MM.1S (cell line): ENCODE measurements around the gene C16orf92.

Experiments used
- DNase-seq: peaks from one replicate; pipeline ENCODE4 v3.0.0-alpha.2; 2015
- H2AFZ ChIP-seq: fragments of 300-600 bp; sonication (generic); 2 replicates; pipeline ENCODE4 v1.6.0; 2016; ENCODE audit warnings: antibody characterized with exemption, low read length
- H3F3A ChIP-seq: fragments of 300-600 bp; sonication (generic); 2 replicates; pipeline ENCODE4 v1.6.1; 2016; ENCODE audit warnings: mild to moderate bottlenecking, antibody characterized with exemption, low read length, moderate library complexity, mixed read lengths; ENCODE audit not compliant: insufficient read depth
- H3K27ac ChIP-seq: fragments of 300-600 bp; sonication (generic); 2 replicates; pipeline ENCODE4 v1.5.1; 2016; ENCODE audit warnings: mild to moderate bottlenecking, low read length
- H3K27me3 ChIP-seq: fragments of 300-600 bp; sonication (generic); replicated peaks from 2 replicates; pipeline ENCODE4 v1.6.0; 2016; ENCODE audit warnings: low read length; ENCODE audit not compliant: insufficient read depth
- H3K36me3 ChIP-seq: fragments of 300-600 bp; sonication (generic); replicated peaks from 2 replicates; pipeline ENCODE4 v1.6.1; 2016; ENCODE audit warnings: mild to moderate bottlenecking, low read length, mixed read lengths; ENCODE audit not compliant: insufficient read depth
- H3K4me1 ChIP-seq: fragments of 300-600 bp; sonication (generic); 2 replicates; pipeline ENCODE4 v1.6.1; 2016; ENCODE audit warnings: low read length, mixed read lengths
- H3K4me2 ChIP-seq: fragments of 300-600 bp; sonication (generic); 2 replicates; pipeline ENCODE4 v1.6.0; 2016; ENCODE audit warnings: low read depth, low read length
- H3K4me3 ChIP-seq: fragments of 300-600 bp; sonication (generic); 2 replicates; pipeline ENCODE4 v1.5.1; 2016; ENCODE audit warnings: low read length, mixed read lengths
- H3K79me2 ChIP-seq: fragments of 300-600 bp; sonication (generic); 2 replicates; pipeline ENCODE4 v1.6.1; 2016; ENCODE audit warnings: mixed run types, low read length, mixed read lengths
- H3K9ac ChIP-seq: fragments of 300-600 bp; sonication (generic); 2 replicates; pipeline ENCODE4 v1.6.1; 2016; ENCODE audit warnings: low read length, mixed read lengths
- H3K9me2 ChIP-seq: fragments of 300-600 bp; sonication (generic); replicated peaks from 2 replicates; pipeline ENCODE4 v1.6.1; 2016; ENCODE audit warnings: mild to moderate bottlenecking, low read length, mixed read lengths; ENCODE audit not compliant: insufficient read depth
- H3K9me3 ChIP-seq: fragments of 300-600 bp; sonication (generic); replicated peaks from 2 replicates; pipeline ENCODE4 v1.6.1; 2016; ENCODE audit warnings: mild to moderate bottlenecking, low read length, mixed read lengths; ENCODE audit not compliant: insufficient read depth
- H4K20me1 ChIP-seq: fragments of 300-600 bp; sonication (generic); 2 replicates; pipeline ENCODE4 v1.6.1; 2016; ENCODE audit warnings: mild to moderate bottlenecking, low read length, moderate library complexity, mixed read lengths; ENCODE audit not compliant: insufficient read depth
- EZH2 ChIP-seq: fragments of 300-600 bp; sonication (generic); optimal IDR thresholded peaks from 2 replicates; pipeline ENCODE3; 2017; ENCODE audit warnings: low read depth, mild to moderate bottlenecking, antibody characterized with exemption, low read length, mixed read lengths
- EZH2phosphoT487 ChIP-seq: fragments of 300-600 bp; sonication (generic); IDR thresholded peaks from 2 replicates; pipeline ENCODE4 v1.6.1; 2018; ENCODE audit warnings: antibody characterized with exemption, low read length
- TF ChIP-seq, protein P1 (sequence below): fragments of 300-600 bp; sonication (generic); IDR thresholded peaks from 2 replicates; pipeline ENCODE4 v1.5.1; 2016; ENCODE audit warnings: antibody characterized with exemption, low read length, mixed read lengths

C16orf92 gene

DNA sequence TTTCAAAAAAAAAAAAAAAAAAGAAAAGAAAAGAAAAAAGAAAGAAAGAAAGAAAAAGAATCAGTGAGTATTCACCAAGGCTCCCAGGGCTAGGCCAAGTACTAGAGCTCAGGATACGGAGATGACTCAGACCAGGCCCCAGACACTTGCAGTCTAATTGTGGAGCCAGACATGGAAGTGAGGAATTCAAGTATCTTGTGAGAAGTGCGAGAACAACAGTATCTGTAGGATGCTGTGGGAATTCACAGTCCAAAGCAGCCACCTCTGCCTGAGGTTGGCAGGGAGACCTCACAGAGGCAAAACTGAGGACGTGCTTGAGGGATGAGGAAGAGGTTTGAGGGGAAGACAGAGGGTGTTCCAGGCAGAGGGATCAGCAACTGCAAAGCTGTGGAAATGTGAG is 28.5 kb downstream of the C16orf92 start:
- Histone ChIP-seq H3K4me3 (no peak overlapping the region), H4K20me1 (no peaks in the 10 kb centered on the region), H3K79me2 (peaks cover 6% of the 10 kb centered on the region), H3K36me3 (no peaks in the 10 kb centered on the region), H3K4me2 (no peak overlapping the region), H2AFZ (no peak overlapping the region), H3K9ac (no peak overlapping the region), H3K27ac (no peak overlapping the region), H3K4me1 (peaks cover 6% of the 10 kb centered on the region), H3K27me3 (no peaks in the 10 kb centered on the region), H3K9me2 (no peaks in the 10 kb centered on the region), H3F3A (0 out of 2 replicates have a peak, but pooled peaks cover 3% of the 10 kb centered on the region), H3K9me3 (no peaks in the 10 kb centered on the region)
- TF ChIP-seq EZH2phosphoT487 = no peak
- no peak for DNase-seq

DNA sequence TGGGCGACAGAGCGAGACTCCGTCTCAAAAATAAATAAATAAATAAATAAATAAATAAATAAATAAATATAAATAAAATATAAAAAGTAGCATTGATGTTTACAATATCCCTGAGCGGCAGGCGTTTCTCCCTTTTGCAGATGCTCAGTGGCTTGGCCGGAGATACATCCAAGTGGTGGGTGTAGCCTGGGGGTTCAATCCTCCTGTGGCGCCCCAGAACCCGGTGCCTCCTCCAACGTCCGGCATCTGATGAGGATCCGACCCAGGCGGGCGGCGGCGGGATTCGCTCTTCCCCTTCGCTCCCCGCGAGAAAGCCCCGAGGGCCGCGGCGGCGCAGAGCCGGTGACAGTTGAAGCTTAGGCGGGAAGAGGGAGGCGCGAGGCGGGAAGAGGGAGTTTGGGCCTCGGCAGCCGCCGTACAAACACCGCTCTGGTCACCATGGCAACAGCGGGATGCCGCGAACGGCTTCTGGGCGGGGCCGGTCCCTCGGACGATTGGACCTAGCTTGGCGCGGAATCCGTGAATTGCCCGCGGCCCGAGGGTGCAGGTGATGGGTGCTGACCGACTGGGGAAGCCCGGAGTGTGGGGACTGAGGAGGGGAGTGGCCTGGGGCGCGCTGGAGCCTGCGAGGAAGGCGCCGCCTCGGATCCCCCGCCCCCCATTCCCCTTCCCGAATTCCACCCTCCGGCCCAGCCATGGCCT is 29.8 kb downstream of the C16orf92 start:
- H3K36me3 ChIP-seq = no peaks in the 10 kb centered on the region
- H3K4me3 ChIP-seq = peak overlapping the region; percentile 93
- H3K9me2 ChIP-seq = no peaks in the 10 kb centered on the region
- peak overlapping the region; percentile 94 for H2AFZ ChIP-seq
- 0 out of 2 replicates have a peak, but pooled peaks cover 3% of the 10 kb centered on the region for H3F3A ChIP-seq
- peak overlapping the region; percentile 99 for H3K4me2 ChIP-seq
- peak overlapping the region; percentile 52; the same call in 1 of the 2 replicates for H3K27ac ChIP-seq
- H3K27me3 ChIP-seq = no peaks in the 10 kb centered on the region
- H3K9ac ChIP-seq = peak overlapping the region; percentile 85
- H4K20me1 ChIP-seq = no peaks in the 10 kb centered on the region
- H3K9me3 ChIP-seq = no peaks in the 10 kb centered on the region
- H3K4me1 ChIP-seq = peaks cover 6% of the 10 kb centered on the region
- peaks cover 6% of the 10 kb centered on the region for H3K79me2 ChIP-seq
- peak; percentile 93 for DNase-seq
- TF ChIP-seq EZH2 (no peak), EZH2phosphoT487 (no peak)
- TF ChIP-seq, protein P1, sequence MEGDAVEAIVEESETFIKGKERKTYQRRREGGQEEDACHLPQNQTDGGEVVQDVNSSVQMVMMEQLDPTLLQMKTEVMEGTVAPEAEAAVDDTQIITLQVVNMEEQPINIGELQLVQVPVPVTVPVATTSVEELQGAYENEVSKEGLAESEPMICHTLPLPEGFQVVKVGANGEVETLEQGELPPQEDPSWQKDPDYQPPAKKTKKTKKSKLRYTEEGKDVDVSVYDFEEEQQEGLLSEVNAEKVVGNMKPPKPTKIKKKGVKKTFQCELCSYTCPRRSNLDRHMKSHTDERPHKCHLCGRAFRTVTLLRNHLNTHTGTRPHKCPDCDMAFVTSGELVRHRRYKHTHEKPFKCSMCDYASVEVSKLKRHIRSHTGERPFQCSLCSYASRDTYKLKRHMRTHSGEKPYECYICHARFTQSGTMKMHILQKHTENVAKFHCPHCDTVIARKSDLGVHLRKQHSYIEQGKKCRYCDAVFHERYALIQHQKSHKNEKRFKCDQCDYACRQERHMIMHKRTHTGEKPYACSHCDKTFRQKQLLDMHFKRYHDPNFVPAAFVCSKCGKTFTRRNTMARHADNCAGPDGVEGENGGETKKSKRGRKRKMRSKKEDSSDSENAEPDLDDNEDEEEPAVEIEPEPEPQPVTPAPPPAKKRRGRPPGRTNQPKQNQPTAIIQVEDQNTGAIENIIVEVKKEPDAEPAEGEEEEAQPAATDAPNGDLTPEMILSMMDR = no peak

DNA sequence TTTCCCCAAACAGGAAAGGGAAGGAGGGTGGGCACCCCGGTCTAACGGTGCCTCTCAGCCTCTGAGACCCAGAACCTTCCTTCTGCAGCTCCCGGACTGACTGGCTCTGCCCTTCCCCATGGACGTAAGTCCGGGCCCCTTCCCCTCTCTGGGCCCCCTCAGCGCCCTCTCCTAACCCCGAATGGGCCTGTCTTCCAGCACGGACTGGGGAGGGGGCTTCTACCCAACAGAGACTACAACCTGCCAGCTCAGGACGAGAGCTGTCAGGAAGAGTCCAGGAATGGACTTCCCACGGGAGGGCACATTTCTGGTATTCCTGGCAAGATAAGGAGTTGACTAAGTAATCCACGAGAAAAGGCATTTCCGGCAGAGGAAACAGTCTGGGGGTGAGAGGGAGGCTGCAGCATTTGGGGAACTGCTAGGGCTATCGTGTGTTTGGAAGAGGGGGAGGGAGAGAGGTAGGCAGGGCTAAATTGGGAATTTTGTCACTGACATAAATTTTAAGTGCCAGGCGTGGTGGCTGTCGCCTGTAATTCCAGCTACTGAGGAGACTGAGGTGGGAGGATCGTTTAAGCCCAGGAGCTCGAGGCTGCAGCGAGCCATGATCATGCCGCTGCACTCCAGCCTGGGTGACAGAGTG is 30.5 kb downstream of the C16orf92 start:
- Histone ChIP-seq H2AFZ (peak overlapping the region; percentile 94), H3K27me3 (no peaks in the 10 kb centered on the region), H3K27ac (peak overlapping the region; percentile 28; the same call in 1 of the 2 replicates), H3K79me2 (peaks cover 6% of the 10 kb centered on the region), H3K36me3 (no peaks in the 10 kb centered on the region), H3K9ac (peak overlapping the region; percentile 85), H3F3A (0 out of 2 replicates have a peak, but pooled peaks cover 3% of the 10 kb centered on the region), H3K4me2 (peak overlapping the region; percentile 99), H3K4me1 (peaks cover 6% of the 10 kb centered on the region), H3K4me3 (peak overlapping the region; percentile 93), H4K20me1 (no peaks in the 10 kb centered on the region), H3K9me2 (no peaks in the 10 kb centered on the region), H3K9me3 (no peaks in the 10 kb centered on the region)
- no peak for TF ChIP-seq EZH2phosphoT487
- no peak for TF ChIP-seq EZH2
- TF ChIP-seq, protein P1 = no peak
- no peak for DNase-seq

- no peaks in the 10 kb centered on the region for H4K20me1 ChIP-seq
- peaks cover 6% of the 10 kb centered on the region for H3K79me2 ChIP-seq
- H3K9ac ChIP-seq = no peak overlapping the region
- H3K27me3 ChIP-seq = no peaks in the 10 kb centered on the region
- H2AFZ ChIP-seq = no peak overlapping the region
- no peak for TF ChIP-seq EZH2
- TF ChIP-seq, protein P1 = no peak
- no peak for TF ChIP-seq EZH2phosphoT487
- no peak for DNase-seq
- peaks cover 6% of the 10 kb centered on the region for H3K4me1 ChIP-seq
- 0 out of 2 replicates have a peak, but pooled peaks cover 3% of the 10 kb centered on the region for H3F3A ChIP-seq
- no peak overlapping the region for H3K4me3 ChIP-seq
- H3K27ac ChIP-seq = no peak overlapping the region
- no peaks in the 10 kb centered on the region for H3K9me2 ChIP-seq
- H3K9me3 ChIP-seq = no peaks in the 10 kb centered on the region
- H3K4me2 ChIP-seq = no peak overlapping the region
- H3K36me3 ChIP-seq = no peaks in the 10 kb centered on the region
Measured at GRCh38 chr16:30054451-30054850, 31.5 kb downstream of the C16orf92 start.
